GM20431 (cell line): Measurements from ENCODE around the gene CENPC.

Experiments used
- in situ Hi-C: fragments of 300-500 bp; cut with MseI, MboI; formaldehyde crosslinking; loops from one replicate; pipeline ENCODE4 v1.15.0; 2020; ENCODE audit warnings: low sequenced_read_pairs; ENCODE audit not compliant: unreplicated experiment

Gene CENPC, protein sequence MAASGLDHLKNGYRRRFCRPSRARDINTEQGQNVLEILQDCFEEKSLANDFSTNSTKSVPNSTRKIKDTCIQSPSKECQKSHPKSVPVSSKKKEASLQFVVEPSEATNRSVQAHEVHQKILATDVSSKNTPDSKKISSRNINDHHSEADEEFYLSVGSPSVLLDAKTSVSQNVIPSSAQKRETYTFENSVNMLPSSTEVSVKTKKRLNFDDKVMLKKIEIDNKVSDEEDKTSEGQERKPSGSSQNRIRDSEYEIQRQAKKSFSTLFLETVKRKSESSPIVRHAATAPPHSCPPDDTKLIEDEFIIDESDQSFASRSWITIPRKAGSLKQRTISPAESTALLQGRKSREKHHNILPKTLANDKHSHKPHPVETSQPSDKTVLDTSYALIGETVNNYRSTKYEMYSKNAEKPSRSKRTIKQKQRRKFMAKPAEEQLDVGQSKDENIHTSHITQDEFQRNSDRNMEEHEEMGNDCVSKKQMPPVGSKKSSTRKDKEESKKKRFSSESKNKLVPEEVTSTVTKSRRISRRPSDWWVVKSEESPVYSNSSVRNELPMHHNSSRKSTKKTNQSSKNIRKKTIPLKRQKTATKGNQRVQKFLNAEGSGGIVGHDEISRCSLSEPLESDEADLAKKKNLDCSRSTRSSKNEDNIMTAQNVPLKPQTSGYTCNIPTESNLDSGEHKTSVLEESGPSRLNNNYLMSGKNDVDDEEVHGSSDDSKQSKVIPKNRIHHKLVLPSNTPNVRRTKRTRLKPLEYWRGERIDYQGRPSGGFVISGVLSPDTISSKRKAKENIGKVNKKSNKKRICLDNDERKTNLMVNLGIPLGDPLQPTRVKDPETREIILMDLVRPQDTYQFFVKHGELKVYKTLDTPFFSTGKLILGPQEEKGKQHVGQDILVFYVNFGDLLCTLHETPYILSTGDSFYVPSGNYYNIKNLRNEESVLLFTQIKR

GRCh38 chr4:67545199-67546003 is at the start of gene CENPC:
TSS of gene CENPC (minus strand) at chr4:67545503. CDS start at chr4:67545355, 148 bp downstream.
- in situ Hi-C loops = loop anchor here (25.0 kb wide), 1 partner anchor 367 kb away; no protein-coding TSS in a partner anchor

DNA sequence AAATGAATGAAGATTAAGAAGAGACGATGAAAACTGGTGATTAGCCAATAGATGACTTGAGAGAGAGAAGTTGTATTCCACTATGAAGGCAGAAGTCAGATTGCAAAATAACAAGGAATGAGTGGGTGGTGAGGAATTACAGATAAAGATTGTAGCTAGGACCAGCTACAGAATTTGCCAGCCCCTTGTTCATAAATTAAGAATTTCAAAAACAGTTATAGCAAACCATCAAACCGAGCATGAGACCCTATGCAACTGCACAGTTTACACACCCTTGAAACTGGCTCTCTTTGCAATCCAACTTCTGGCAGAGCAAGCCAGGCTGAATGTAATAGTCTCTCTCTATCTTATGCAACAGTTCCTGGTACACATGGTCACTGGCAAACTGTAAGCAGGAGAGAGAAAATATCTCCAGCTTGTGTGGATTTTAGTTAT is 48.5 kb upstream of the CENPC start:
- in situ Hi-C loops = no loop called here

DNA sequence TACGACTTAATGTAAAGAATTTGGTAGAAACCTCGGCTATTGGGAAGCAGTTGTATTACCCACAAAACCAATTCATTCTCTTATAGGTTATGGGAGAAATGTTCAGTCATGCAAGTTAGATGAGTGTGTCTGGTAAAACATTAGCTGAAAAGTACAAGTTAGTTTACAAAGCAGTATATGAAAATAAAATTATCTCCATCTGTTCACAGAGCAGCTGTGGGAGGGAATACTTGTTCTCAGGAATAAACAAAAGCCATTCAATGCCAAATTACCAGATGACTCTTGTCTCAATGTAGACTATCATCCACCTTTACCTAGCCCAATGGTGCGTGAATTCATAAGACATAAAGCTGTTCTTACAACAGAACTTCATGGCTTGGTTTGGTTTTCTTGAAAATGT is 41.9 kb upstream of the CENPC start:
- in situ Hi-C loops = no loop called here

DNA sequence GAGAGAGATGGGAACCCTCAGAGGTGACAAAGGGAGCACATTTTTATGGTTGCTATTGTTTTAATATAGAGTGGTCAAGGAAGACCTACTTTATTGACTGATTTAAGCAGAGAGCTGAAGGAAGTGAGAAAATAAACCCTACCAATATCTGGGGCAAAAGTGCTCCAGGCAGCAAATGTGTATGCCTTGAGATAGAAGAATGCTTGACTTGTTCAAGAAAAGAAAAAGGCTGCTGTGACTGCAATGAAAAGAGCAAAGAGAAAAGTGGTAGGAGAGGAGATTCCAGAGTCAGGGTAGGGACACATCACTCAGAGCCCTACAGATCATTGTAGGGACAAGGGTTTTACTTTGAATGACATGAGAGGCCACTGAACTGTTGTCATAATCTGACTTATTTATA is 39.2 kb upstream of the CENPC start:
- in situ Hi-C loops = no loop called here

DNA sequence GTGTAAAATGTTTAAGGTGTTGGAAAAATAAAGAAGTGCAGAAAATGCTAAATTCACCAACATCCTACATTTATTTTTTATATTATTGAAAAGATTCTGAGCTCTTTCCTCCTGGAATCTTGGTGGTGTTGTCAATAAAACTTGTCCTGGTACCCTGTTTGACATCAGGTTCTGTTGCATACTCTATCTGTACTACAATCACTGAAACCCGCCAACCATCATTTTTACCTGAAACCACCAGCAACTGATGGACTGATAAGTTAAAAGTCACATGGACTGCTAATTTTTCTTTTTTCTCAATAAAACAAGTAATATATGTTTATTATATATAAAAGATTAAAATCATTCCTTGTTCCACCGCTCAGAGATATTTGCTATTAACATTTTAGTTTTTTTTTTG is 36.6 kb upstream of the CENPC start:
- in situ Hi-C loops = no loop called here

- in situ Hi-C loops = no loop called here
These were observed 36.0 kb upstream of the CENPC start for GRCh38 chr4:67581208-67581857.

GRCh38 chr4:67580577-67580976 is 35.3 kb upstream of the CENPC start:
- in situ Hi-C loops = no loop called here

GRCh38 chr4:67576538-67576937 is 31.2 kb upstream of the CENPC start:
- in situ Hi-C loops = no loop called here

GRCh38 chr4:67576059-67576466 is 30.8 kb upstream of the CENPC start:
- in situ Hi-C loops = no loop called here

DNA sequence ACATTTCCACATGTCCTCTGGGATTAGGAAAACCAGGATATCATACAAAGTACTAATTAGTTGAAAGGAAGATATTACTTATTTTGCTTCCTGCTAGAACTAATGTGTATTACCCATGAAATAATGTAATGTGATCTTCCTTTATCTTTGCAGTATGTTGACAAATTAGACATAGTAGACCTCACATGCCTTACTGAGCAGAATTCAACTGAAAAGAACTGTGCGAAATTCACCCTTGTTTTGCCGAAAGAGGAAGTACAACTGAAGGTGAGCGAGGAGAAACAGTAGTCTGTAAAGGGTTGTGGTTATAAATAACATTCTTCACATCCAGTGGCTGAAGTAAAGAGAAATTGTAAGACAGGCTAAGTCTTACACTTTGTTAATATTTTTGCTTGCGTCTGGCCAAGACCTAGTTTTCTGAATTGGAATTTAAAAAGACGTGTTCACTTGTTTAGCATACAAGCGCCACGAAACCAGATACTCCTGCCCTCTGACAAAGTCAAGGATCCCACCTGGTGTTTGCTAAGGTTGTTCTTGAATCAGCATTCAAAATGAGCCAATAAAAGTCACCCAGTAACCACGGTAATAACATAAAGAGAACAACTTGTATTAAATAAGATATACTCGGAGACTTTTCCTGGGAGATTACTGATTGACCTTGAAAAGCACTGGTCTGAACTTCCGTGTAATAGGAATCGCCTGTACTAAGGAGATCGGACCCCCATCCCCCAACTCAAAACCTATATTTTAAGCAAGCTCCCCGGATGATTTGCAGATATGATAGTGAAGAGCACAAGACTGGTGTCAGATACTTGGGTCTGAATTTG is 30.1 kb upstream of the CENPC start:
- in situ Hi-C loops = no loop called here

DNA sequence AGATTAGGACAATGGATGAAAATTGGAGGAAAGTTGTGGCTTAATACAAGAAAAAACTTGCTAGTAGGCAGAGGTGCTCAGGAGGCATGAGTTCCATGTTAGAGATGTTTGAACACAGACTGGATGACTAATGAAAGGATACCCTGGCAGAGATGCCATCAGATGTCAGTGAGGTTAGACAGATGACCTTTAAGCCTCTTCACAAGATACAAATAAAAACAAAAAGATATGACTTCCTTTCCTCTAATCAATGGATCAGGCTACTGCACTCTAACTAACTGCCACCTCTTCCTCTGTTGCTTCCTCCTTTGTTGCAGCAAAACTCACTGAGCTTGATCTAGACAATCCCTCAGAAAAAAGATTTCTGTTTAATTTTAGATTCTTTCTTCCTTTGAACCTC is 27.9 kb upstream of the CENPC start:
- in situ Hi-C loops = no loop called here

- in situ Hi-C loops = no loop called here
These were observed 26.7 kb upstream of the CENPC start for GRCh38 chr4:67571975-67572374.

GRCh38 chr4:67570537-67570936 is 25.2 kb upstream of the CENPC start:
- in situ Hi-C loops = no loop called here

DNA sequence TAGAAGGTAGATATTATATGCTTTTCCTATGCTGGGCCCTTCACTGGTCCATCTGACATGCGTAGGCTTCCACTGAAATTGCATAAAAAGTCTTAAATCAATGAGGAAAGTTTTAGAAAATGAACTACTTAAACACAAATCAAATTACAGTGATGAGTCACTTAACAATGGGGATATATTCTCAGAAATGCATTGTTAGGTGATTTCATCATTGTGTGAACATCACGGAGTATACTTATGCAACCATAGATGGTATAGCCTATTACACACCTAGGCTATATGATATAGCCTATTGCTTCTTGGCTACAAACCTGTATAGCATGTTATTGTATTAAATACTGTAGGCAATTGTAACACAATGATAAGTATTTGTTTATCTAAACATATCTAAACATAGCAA is 23.5 kb upstream of the CENPC start:
- in situ Hi-C loops = no loop called here

DNA sequence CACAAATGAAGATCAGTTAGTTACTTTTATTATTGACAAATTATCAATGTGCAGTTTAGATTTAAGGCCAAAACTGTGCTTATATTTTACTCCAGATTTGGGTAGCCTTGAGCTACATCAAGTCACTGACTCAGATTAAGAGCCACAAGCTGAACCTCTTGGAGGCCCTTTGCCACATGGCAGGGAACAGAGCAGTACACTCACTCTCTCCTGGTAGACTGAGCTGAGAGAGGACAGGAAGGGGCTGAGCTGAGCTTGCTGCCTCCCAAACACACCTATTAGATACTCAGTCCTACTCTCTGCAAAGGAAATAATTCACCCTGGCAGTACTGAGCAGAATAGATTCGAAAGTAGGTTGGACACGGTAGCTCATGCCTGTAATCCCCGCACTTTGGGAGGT is 21.0 kb upstream of the CENPC start:
- in situ Hi-C loops = no loop called here

DNA sequence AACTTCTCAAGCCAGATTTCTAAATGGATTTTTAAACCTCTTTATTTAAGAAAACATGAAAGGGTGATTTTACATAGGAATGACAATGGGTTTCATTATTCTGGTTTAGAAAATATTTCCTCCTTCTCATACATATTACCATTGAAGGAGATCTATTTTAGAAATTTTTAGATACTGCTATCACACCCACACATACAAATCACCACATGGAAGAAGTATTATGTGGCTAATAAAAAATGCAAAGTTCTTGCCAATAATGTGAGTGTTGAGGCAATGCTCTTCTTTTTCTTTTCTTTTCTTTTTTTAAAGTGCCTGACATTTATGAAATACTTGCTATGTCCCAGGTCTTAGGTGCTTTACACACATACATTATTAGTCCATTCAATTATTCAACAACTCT is 20.0 kb upstream of the CENPC start:
- in situ Hi-C loops = no loop called here

GRCh38 chr4:67558493-67558892 is 13.2 kb upstream of the CENPC start, which contains the start of gene STAP1:
TSS of gene STAP1 (plus strand) at chr4:67558727. CDS start at chr4:67558810, 83 bp downstream.
- in situ Hi-C loops = no loop called here

DNA sequence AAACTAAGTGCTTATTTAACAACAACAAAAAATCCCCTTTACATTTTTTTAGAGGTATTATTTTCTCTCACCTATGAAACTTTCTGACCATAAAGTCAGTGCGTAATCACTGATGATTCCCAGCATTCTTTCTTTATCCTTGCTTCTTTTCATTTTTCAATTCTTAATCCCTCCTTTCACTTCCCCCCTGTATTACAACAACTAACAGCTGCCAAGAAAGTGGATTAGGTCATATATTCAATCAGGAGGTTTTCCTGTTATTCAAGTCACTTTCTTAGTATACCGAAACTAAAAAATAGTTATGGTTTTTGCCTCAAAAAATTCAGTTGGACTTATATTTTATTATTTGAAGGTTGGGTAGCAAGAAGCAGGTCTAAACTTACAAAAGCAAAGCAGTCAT is 11.1 kb upstream of the CENPC start:
- in situ Hi-C loops = no loop called here

DNA sequence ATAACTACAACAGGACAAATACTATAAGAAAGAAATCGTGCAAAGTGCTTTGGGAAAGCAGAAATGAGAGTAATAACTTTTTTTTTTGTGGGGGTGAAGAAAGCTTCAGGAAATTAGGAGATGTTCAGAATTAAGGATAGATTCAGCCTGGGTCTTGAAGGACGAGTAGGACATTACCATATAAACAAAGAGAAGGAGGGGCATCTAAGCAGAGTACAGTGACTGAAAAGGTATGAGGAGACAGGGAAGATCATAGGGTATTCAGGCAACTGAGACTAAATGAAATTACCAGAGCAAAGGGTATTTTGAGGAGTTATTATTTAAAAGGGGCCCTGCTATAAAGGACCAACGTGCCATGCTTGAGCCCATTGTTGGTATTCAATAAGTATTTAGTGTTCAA is 10.1 kb upstream of the CENPC start:
- in situ Hi-C loops = no loop called here
